ENCODE measurements around the gene TMOD4.

TMOD4 gene

DNA sequence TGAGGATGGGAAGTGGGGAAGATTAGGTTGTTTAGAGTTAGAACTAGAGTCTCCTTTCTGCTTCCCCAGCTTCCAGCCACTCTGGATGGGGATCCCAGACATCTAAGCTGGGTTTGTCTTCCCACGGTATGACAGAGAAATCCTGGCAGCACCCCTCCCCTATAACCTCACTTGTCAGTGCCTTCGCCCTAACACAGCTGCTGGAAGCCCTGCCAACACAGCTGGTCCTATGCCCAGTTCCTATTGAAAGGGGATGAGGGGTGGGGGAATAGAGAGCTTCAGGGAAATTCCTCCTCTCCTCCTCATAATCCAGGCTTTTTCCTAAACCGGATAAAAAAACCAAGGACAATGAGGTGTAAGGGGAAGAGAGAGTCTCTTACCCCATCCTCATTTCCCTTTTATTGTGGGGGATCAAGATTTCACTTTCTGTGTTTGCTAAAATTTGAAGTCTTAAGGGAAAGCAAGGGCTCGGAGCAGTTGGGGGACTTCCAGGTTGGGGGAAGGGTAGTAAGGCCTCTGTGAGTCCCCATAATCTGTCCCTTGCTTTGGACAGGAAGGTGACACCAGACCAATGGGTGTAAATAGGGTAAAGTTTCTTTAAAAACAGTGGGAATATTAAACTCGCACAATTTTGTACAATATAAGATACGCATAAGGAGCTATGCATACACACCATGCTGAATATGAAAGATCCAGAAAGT is 590 bp downstream of the TMOD4 start:
- DNase-seq (ENCODE audit: low read depth), result no peak

DNA sequence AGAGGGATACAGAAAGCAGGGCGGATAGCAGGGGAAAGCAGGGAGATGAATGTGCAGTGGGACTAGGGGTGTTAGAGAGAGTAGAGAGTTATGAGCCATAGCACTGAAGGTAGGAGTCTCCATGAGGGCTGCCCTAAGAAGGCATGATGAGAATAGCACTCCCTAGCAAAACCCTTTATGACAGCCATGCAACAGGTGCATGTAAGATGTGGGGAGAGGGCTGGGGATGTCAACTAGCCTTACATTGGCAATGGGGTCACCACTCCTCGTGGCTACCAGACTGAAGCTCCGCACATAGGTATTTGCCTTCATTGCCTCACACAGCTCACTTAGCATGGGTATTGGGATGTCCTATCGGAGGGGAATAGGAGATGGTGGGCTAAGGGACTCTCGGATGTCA is 4.6 kb downstream of the TMOD4 start:
- DNase-seq (ENCODE audit: low read depth), result no peak

DNA sequence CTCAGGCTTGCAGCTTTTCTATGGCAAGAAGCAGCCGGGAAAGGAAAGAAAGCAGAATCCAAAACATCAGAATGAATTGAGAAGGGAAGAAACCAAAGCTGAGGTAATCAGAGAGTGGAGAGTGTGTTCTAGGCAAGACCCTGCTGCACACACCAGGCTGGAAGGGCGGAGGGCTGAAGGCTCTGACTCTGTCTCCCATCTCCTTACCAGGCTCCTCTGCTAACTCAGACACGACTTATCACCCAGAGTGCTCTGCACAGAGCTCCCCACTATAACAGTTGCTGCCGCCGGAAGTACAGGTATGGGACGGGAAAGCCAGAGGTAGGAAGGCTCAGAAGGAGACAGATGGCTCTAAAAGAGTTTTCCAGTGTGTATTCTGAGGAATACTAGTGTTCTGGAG is 8.7 kb downstream of the TMOD4 start:
- no peak for DNase-seq (ENCODE audit: low read depth)

DNA sequence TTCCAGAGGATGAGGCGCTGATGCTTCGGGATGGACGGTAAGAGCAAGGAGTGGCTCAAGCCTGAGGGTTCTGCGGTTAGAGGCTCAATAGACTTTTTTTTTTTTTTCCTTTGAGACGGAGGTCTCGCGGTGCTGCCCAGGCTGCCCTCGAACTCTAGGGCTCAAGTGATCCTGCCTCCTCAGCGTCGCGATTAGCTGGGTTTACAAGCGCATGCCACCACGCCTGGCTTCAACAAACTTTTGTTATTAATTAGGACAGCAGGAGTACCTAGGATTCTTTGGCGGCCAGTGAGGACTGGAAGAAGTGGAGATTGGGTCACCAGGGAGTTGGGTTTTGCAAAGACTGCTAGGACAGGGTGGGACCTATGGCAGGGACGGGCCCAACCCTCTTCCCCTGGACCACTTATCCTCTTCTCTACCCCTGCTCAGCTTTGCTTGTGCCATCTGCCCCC is 9.2 kb downstream of the TMOD4 start:
- DNase-seq (ENCODE audit: low read depth), result peak; percentile 83

DNA sequence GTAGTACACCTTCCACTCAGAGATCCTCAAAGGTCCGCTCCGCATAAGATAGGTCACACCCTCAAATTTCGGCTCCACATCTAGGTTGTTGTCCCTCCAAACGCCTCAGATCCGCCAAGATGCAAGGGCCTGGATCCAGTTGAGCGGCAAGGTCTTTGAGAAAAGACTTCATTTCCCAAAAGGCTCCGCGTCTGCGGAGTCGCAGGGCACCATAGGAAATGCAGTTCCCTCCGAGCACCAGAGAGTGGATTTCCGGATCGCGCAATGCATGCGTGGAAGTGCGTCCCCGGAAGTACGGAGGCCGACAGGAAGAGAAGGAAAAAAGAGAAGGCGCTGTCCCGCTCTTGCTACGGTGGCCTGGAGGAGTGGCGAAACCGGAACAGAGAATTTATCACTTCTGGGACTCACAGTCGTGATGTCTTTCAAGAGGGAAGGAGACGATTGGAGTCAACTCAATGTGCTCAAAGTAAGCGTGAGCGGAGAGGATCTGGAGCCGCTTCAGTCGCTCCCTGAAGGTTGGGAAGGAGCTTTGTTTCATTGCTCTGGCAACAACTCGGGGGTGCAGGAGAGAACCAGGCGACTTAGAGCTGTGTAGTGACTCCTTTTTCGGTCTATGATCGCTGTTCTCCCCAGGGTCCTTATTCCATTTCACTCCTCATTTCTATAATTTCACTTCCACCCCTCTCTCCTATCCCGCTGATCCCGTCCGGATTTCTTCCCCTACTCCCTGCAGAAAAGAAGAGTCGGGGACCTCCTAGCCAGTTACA is 9.9 kb downstream of the TMOD4 start, which contains the start of the genes LYSMD1 and SCNM1:
TSS of gene LYSMD1 (minus strand) at position 165 of the 767 bp plus-strand sequence. CDS start 644 bp downstream, outside the sequence.
TSS of gene SCNM1 (plus strand) at position 407 of the 767 bp plus-strand sequence. CDS start at position 416, 9 bp downstream.
- peak; percentile 99 for DNase-seq (ENCODE audit: low read depth)

DNA sequence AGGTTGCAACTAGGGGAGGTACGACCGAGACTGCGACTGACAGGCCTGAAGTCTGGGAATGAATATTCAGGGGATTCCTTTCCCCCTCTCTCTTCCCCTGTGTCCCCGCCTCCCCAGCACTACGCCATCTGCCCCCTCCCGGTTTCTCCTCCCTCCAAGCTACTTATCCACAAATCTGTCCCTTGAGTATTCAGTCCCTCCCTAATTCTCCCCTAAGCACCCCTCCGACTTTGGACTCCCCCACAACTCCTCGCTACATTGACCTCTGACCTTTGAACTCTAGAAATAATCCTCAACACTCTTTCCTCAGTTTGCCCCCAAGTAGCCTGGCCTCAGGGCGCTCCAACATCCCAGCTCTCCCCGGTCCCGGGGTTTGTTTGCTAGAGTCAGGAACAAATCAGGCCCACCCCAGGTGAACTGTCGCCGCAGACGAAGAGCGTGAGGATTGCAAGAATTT is 10.5 kb downstream of the TMOD4 start:
- DNase-seq (ENCODE audit: low read depth), result peak; percentile 70

DNA sequence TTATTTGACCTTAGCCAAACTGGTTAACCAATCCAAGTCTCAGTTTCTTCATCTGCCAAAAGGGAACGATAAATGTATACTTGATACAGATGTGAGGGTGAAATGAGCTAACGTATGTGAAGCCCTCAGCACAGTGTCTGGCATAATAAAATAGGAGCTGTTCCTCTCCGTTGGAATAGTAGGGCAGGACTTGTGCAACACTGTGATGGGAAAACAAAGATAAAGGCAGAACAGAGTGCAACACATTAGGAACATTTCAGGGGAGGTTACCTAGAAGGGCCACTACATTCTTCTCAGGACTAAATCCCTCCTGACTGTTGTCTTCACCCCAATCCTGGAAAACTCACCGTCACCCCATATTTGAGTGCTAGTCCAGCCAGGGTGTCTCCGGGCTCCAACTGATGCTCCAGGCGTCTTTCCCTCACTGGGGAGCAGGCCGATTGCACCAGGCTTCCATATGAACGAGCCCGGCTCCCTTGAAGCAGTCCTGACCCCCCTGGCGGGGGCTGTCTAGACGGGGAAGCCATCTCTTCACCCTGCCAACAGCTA is 11.0 kb downstream of the TMOD4 start:
- peak; percentile 28 for DNase-seq (ENCODE audit: low read depth)

DNA sequence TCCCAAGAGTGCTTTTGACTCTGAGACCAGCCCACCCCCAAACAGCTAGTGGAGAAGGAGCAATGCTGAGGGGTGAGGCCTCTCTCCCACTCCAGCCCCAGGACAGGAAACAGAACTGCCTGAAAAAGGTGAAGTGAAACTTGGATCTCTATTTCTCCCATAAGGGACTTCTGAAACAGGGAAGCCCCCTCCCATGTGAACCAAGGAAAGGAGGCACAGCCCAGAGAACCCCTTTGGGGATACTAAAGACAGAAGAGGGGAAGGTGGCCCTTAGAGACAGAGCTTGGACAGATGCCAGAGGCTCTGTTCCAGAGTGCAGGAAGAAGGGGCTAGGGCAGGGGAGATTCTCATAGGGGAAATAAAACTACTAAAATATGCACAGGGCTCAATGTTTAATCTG is 16.4 kb downstream of the TMOD4 start:
- no peak for DNase-seq (ENCODE audit: low read depth)

DNA sequence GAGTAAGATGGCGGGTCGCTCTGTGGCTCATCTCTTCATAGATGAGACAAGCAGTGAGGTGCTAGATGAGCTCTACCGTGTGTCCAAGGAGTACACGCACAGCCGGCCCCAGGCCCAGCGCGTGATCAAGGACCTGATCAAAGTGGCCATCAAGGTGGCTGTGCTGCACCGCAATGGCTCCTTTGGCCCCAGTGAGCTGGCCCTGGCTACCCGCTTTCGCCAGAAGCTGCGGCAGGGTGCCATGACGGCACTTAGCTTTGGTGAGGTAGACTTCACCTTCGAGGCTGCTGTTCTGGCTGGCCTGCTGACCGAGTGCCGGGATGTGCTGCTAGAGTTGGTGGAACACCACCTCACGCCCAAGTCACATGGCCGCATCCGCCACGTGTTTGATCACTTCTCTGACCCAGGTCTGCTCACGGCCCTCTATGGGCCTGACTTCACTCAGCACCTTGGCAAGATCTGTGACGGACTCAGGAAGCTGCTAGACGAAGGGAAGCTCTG is 17.0 kb downstream of the TMOD4 start:
- no peak for DNase-seq (ENCODE audit: low read depth)

DNA sequence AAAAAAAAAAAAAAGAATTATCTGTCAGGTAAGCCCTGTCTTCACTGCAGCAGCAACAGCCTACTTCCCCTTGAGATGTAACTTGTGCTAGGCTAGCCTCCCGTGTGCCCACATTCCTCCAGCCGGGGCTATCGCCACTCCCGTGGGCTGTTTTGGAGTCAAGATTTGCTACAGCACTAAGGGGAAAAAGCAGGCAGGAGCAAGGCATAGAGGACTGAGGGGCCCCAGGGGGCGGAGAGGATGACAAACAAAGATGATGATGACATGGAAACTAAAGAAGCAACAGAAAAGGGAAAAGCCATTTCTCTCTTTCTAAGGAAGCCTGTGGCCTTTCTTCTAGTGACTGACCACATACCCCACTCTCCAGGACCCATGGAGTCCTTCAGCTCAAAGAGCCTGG is 17.5 kb downstream of the TMOD4 start:
- DNase-seq (ENCODE audit: low read depth), result no peak

DNA sequence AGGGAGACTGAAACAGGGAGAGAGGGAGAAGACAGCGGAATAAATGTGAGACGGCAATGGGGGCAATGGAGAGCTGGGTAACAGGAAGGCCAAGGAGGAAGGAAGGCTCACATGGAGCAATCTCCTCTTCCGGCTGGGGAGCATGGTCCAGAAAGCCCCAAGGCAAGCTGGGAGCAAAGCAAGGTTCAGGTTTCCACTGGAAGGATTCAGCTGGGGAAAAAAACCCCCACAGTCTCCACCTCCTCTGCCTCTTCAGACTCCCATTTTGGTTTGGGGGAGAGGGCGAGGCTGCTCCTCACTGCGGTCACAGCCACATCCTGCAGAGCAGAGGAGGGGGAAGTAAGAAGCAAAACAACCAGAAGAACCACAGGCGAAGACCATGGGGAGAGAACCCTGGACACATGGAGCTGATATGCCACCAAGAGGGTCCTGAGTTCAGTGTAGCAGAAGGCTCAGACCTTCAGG is 18.7 kb downstream of the TMOD4 start:
- DNase-seq (ENCODE audit: low read depth), result no peak

DNA sequence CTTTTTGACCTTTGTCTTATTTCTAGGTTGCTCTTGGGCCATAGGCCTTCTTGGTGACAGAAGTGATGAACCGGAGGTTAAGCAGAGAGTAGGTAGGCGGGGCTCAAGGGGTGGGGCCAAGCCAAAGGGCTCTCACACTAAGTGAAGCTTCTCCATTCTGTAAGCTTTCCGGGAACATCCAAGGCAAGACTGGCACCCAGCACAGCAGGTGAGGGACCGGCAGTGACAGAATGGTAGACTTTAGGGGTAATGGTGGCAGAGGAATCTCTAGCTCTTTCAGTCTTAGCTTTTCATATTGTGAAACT is 19.3 kb downstream of the TMOD4 start, which contains the start of gene TNFAIP8L2:
TSS of gene TNFAIP8L2 (plus strand) at position 135 of the 305 bp plus-strand sequence. CDS start 2,049 bp downstream, outside the sequence.
- no peak for DNase-seq (ENCODE audit: low read depth)

DNA sequence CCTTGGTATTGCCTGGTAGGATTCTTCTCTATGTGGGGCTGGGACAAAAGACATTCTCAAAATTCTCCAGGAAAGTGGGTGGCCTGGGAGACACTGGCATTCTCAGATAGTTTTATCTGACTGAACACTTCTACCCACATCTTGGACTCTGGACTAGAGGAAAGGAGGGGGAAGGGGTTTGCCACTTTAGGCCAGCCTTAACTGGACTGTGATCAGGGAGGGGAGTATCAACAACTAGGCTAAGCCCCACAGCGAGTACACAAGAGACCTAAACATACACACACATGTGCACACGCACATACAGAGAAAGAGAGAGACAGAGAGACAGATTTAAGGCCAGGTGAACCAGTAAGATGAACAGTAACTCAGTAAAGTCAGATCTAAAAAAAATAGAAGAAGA is 28.1 kb downstream of the TMOD4 start:
- DNase-seq (ENCODE audit: low read depth), result no peak

DNA sequence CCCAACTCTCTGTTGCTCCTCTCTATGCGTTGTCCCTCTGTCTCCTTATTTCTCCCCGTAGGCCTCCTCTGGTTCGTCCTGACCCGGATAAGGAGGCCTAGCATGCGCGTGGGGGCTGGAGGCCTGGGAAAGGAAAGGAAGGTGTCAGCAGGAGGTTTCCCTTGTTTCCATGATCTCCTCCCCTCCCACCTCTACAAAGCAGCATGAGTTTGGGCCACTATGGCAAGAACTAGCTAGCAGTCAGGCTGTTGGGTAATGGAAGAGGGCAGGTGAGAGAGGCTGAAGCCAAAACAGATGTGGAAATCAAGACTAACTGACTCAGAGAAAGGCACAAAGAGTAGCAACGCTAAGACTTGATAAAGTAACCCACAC is 28.7 kb downstream of the TMOD4 start:
- no peak for DNase-seq (ENCODE audit: low read depth)

DNA sequence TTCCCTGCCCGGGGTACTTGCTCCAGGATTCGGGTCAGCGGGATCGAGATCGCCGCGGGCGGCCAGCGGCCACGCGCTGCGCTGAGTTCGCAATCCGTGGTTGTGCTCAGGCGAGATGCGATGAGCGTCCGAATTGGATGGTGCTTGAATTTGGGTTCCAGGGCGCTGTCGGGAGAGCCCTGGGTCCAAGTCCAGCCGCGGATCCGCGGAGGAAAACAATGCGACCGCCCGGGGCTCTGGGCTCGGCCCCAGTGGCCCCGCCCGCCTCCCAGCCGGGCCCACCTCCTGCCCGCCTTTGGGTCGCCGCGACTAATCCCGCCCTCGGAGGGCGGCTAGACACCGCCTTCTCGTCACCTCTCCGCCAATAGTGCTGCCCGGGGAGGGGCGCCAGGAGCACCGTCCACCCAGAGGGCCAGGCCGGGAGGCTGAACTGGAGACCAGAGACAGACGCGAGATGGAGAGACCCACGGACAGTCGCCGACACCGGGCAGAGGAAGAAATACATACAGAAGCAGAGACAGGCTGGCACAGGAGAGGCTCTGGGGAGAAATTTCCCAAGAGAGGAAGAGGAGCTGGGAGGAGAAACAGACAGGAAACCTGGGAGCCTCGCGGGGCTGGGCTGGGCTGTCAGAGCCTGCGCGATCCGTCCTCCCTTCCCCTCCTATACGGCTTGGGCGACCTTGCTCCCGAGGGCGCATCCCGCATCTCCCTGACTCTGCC is 29.2 kb downstream of the TMOD4 start, which contains the start of gene SEMA6C:
TSS of gene SEMA6C (minus strand) at position 220 of the 720 bp plus-strand sequence. CDS start 4,010 bp downstream, outside the sequence.
- peak; percentile 94 for DNase-seq (ENCODE audit: low read depth)

DNA sequence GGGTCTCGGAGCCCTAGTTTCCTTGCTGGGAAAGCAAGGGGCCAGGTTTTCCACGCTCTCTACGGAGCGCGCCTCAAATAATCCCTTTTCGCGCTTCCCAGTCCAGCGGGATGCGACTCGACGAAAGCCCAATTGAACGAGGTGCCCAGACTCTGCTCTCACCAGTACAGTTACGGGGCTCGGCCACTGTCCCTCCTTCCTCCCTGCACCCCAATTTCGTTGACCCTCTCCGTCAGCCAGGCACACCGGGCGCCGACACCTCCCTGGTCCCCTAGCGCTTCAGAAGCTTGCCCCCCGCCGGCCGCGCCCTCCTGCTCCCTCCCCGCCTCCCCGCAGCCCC is 29.7 kb downstream of the TMOD4 start:
- no peak for DNase-seq (ENCODE audit: low read depth)

DNA sequence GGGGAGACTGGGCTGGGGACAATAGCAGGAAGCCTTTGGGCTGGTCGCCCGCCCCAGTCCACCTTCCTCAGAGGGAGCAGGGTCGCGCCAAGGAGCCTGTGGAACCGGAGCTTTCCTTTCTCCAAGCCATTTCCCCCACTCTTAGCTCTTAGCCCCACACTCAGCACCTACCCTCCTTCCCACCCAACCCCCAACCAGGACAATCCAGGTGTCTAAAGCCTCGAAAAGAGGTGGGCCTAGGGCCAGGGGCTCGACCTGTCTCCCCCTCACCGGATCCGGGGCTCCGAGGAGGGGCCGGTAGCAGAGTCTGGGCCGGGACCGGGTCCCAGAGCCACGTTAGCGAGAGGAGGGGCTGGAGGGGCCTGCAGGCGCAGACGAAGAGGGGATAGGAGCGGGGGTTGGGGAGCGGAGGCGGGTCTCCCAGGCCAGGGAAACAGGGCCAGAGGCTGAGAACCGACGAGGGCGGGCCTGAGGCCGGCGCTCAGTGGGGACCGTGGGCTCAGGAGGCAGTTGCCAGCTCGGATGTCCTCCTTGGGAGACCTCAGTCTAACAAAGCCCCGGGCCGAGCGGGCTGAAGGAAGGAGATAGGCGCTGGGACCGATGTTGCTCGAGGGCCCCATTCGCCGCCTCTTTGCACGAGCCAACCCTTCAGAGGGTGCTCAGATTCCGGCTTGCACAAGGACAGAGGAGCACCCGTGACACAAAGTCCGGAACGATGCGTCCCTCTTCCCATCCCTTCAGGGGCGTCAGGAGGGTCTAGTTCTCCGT is 30.3 kb downstream of the TMOD4 start:
- DNase-seq (ENCODE audit: low read depth), result peak; percentile 35

DNA sequence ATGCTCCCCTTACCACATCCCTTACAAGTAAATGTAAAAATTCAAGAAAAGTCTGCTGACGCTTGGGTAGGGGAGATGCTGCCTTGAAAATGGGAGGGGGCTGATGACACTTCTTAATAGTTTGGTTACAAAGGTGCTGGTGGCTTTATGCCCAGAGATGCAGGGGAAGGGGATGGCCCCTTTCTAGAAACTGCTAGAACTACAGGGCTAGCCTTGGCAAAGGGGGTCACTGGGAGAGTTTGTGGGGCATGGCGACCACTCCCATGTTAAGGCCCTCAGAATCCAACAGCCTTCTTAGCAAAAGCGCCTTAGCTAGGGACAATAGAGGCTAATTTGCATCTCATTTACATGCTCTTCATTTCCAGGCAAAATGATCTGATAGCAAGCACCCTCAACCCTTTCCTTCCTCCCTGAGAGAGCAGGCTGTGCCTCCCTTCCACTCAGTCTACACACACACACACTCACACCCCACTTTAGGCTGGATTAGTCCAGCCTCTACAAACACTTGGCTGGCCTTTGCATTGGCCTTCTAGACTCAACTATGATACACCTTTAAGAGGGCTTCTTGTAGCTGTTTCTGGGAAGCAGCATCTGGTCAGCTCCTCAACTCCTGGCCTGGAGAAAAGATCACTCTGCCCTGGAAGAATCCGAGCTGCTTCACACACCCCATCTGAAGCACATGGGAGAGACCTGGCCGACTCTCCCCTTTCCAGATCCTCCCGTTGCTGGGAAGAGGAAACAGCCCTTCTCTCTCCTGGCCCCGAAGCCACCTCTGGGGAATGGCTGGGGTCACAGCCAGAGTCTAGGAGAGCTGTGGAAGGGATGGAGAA is 31.1 kb downstream of the TMOD4 start:
- no peak for DNase-seq (ENCODE audit: low read depth)

DNA sequence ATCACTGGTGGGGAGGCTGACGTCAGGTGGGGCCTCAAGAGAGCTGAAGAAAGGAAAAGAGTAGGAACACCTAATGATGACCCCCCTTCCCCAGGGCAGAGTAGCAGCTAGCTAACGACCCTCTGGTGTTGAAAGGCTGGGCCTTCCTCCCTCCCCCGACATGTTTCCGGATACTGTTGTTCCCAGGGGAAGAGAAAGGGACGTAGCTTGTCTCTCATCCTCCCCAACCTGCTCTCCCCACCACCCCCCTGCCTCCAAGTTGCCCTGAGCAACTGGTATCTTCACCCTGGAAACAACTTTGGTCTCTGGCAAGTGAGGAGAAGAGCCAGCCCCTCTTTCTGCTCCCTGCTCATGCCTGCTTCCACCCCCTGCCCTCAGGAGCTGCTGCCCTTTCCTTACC is 31.8 kb downstream of the TMOD4 start:
- no peak for DNase-seq (ENCODE audit: low read depth)

DNA sequence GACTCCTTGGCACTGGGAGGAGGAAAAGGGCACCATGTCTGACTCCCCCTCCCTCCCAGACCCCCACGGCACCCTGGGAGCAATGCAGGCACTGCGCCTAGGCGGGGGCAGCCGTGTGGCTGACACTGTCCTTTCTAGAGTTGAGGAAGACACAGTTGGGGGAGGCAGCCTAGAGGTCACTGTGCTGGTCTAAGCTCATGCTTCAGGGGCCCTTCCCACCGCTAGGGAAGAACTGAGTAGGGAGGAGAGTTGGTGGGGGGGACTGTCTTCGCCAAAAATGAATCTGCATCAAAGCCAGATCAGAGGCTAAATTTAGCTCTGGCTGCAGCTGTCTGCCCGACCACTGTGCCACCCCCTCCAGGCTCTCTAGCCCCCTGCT is 32.7 kb downstream of the TMOD4 start:
- no peak for DNase-seq (ENCODE audit: low read depth)

Data from EH (cell line).